ENCODE data around the gene CDK4.

GRCh38 chr12:57782243-57782607 lies 30.1 kb upstream of the CDK4 start:
- TF ChIP-seq, protein P1, sequence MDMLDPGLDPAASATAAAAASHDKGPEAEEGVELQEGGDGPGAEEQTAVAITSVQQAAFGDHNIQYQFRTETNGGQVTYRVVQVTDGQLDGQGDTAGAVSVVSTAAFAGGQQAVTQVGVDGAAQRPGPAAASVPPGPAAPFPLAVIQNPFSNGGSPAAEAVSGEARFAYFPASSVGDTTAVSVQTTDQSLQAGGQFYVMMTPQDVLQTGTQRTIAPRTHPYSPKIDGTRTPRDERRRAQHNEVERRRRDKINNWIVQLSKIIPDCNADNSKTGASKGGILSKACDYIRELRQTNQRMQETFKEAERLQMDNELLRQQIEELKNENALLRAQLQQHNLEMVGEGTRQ (IDR thresholded peaks at IDR 0.05; ENCODE audit: low read depth, low read length), result no peak
- TF ChIP-seq POLR2A (IDR thresholded peaks at IDR 0.05; ENCODE audit: low read depth, low read length) (no peak), CTCF (conservative IDR thresholded peaks at IDR 0.05; ENCODE audit: low read depth, low read length) (no peak), MXI1 (IDR thresholded peaks at IDR 0.05; ENCODE audit: borderline replicate concordance, low read depth, low read length) (no peak), RFX5 (IDR thresholded peaks at IDR 0.05; ENCODE audit: low read depth, low read length) (no peak), CEBPB (IDR thresholded peaks at IDR 0.05; ENCODE audit: low read depth, low read length) (no peak), MAFK (IDR thresholded peaks at IDR 0.05; ENCODE audit: low read depth, low read length) (no peak), MAZ (IDR thresholded peaks at IDR 0.05; ENCODE audit: borderline replicate concordance, low read depth, low read length) (no peak), SMC3 (IDR thresholded peaks at IDR 0.05; ENCODE audit: low read depth, low read length) (no peak), BHLHE40 (IDR thresholded peaks at IDR 0.05; ENCODE audit: low read depth, low read length) (no peak), FOS (IDR thresholded peaks at IDR 0.05; ENCODE audit: low read depth, low read length) (no peak), RAD21 (IDR thresholded peaks at IDR 0.05; ENCODE audit: low read length) (no peak)

Measured in IMR-90 (cell line).